Measurements from ENCODE around the gene UNC5B. TPM values are rescaled to one million over a fixed set of nuclear protein-coding genes. Genes with fewer than 3 reads are reported as not detected.

UNC5B gene
- total RNA-seq, 1 donor from 2014 or later = 26.9 TPM

DNA sequence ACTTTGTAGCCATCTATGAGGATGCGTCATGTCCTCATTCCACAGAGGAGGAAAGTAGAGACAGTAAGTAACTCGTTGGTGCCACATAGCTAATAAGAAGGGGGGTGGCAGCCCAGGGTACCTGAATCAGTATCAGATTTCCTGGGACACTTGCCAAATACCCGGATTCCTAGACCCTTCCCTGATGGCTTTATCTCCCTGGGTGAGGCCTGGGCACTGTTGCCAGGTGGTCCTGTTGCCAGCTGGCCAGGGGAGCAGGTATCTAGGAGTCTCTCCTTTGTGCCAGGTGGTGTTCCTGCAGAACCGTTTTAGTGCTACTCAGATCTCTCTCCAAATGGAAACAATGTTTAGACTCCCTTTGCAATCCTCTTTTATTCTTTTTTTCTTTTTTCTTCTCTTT lies 119.4 kb downstream of the UNC5B start:
- Histone ChIP-seq H3K36me3 (ENCODE audit: control insufficient read depth, insufficient read depth, low read length) (no peaks in the 10 kb centered on the region), H3K4me3 (ENCODE audit: low read depth, low read length) (no peak overlapping the region), H3K27me3 (ENCODE audit: control insufficient read depth, insufficient read depth, low read length) (no peaks in the 10 kb centered on the region)
- DNase-seq (ENCODE audit: low read depth) = no peak
- TF ChIP-seq, protein P1, sequence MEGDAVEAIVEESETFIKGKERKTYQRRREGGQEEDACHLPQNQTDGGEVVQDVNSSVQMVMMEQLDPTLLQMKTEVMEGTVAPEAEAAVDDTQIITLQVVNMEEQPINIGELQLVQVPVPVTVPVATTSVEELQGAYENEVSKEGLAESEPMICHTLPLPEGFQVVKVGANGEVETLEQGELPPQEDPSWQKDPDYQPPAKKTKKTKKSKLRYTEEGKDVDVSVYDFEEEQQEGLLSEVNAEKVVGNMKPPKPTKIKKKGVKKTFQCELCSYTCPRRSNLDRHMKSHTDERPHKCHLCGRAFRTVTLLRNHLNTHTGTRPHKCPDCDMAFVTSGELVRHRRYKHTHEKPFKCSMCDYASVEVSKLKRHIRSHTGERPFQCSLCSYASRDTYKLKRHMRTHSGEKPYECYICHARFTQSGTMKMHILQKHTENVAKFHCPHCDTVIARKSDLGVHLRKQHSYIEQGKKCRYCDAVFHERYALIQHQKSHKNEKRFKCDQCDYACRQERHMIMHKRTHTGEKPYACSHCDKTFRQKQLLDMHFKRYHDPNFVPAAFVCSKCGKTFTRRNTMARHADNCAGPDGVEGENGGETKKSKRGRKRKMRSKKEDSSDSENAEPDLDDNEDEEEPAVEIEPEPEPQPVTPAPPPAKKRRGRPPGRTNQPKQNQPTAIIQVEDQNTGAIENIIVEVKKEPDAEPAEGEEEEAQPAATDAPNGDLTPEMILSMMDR (IDR thresholded peaks at IDR 0.05; ENCODE audit: insufficient read depth, low read length, poor library complexity, severe bottlenecking) = no peak

- no peak for DNase-seq (ENCODE audit: low read depth)
- Histone ChIP-seq H3K36me3 (ENCODE audit: control insufficient read depth, insufficient read depth, low read length) (no peaks in the 10 kb centered on the region), H3K27me3 (ENCODE audit: control insufficient read depth, insufficient read depth, low read length) (no peaks in the 10 kb centered on the region), H3K4me3 (ENCODE audit: low read depth, low read length) (no peak overlapping the region)
- TF ChIP-seq, protein P1 (IDR thresholded peaks at IDR 0.05; ENCODE audit: insufficient read depth, low read length, poor library complexity, severe bottlenecking) = no peak
Observed at GRCh38 chr10:71332466-71332865, 120.1 kb downstream of the UNC5B start.

GRCh38 chr10:71333129-71333887 lies 120.9 kb downstream of the UNC5B start:
- H3K36me3 ChIP-seq (ENCODE audit: control insufficient read depth, insufficient read depth, low read length) = no peaks in the 10 kb centered on the region
- TF ChIP-seq, protein P1 (IDR thresholded peaks at IDR 0.05; ENCODE audit: insufficient read depth, low read length, poor library complexity, severe bottlenecking) = no peak
- DNase-seq (ENCODE audit: low read depth) = no peak
- no peaks in the 10 kb centered on the region for H3K27me3 ChIP-seq (ENCODE audit: control insufficient read depth, insufficient read depth, low read length)
- no peak overlapping the region for H3K4me3 ChIP-seq (ENCODE audit: low read depth, low read length)

- Histone ChIP-seq H3K36me3 (ENCODE audit: control insufficient read depth, insufficient read depth, low read length) (no peaks in the 10 kb centered on the region), H3K4me3 (ENCODE audit: low read depth, low read length) (no peak overlapping the region), H3K27me3 (ENCODE audit: control insufficient read depth, insufficient read depth, low read length) (no peaks in the 10 kb centered on the region)
- DNase-seq (ENCODE audit: low read depth) = no peak
- TF ChIP-seq, protein P1 (IDR thresholded peaks at IDR 0.05; ENCODE audit: insufficient read depth, low read length, poor library complexity, severe bottlenecking) = no peak
Observed at GRCh38 chr10:71334221-71334791, 121.9 kb downstream of the UNC5B start.

DNA sequence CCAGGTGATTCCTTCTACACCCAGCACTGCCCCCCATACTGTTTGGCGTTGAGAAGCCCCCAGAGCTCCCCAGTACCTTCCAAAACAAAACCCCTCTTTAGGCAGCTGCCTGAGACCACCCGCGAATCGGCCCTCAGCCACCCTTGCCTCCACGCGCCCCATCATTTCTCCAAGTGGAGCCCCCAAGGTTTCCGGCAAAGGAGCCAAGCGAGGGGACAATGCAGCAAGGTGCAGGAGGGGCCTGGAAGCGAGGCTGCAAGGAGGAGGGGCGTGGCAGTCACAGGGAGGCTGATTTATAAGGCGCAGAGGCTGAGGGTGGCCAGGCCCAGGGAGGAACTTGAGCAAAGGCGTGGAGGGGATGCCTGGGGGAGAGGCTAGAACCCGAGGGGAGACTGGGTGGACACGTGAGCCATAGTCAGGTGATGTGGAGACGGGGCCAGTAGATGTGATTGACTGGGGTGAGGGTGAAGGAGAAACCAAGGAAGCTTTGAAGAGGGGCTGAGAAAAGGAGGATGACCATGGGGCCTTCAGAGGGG lies 122.9 kb downstream of the UNC5B start:
- Histone ChIP-seq H3K27me3 (ENCODE audit: control insufficient read depth, insufficient read depth, low read length) (no peaks in the 10 kb centered on the region), H3K4me3 (ENCODE audit: low read depth, low read length) (no peak overlapping the region), H3K36me3 (ENCODE audit: control insufficient read depth, insufficient read depth, low read length) (no peaks in the 10 kb centered on the region)
- DNase-seq (ENCODE audit: low read depth) = no peak
- TF ChIP-seq, protein P1 (IDR thresholded peaks at IDR 0.05; ENCODE audit: insufficient read depth, low read length, poor library complexity, severe bottlenecking) = no peak

Measured in kidney epithelial cell (primary cell).